ENCODE data around the gene PAX6.

GRCh38 chr11:31820438-31820818 is 9.3 kb upstream of the PAX6 start:
- no peak for TF ChIP-seq POLR2AphosphoS5 (IDR thresholded peaks at IDR 0.05; ENCODE audit: low read depth, low read length)
- TF ChIP-seq POLR2A (IDR thresholded peaks at IDR 0.05; ENCODE audit: low read depth, low read length): no peak
- no peak for TF ChIP-seq TAF1 (IDR thresholded peaks at IDR 0.05; ENCODE audit: low read depth, low read length)
- TF ChIP-seq SPI1 (IDR thresholded peaks at IDR 0.05; ENCODE audit: low read depth, low read length): no peak
- TF ChIP-seq POU2F2 (IDR thresholded peaks at IDR 0.05; ENCODE audit: low read depth, low read length): no peak
